GM03348 (cell line): Measurements from ENCODE around the gene CCDC148.

Source experiments
- DNase-seq: peaks from one replicate; pipeline ENCODE4 v3.0.0; 2012; ENCODE audit warnings: low spot score

CCDC148 gene

GRCh38 chr2:158456309-158457066 lies at the start of gene CCDC148, which contains the start of gene PKP4:
Gene CCDC148, minus strand, starts transcription at chr2:158456753. Its CDS starts 314 bp downstream, at chr2:158456439.
Gene PKP4, plus strand, starts transcription at chr2:158456952. Its CDS starts 76,233 bp downstream, at chr2:158533185.
- peak; percentile 99 for DNase-seq

- DNase-seq, result no peak
These were observed 48.9 kb upstream of the CCDC148 start for GRCh38 chr2:158505448-158505934.

- no peak for DNase-seq
These were observed 47.5 kb upstream of the CCDC148 start for GRCh38 chr2:158504088-158504487.

- peak; percentile 80 for DNase-seq
These were observed 46.4 kb upstream of the CCDC148 start for GRCh38 chr2:158502974-158503373.

GRCh38 chr2:158501301-158501700 lies 44.7 kb upstream of the CCDC148 start:
- DNase-seq, result no peak

- DNase-seq, result no peak
These were observed 43.8 kb upstream of the CCDC148 start for GRCh38 chr2:158500333-158500732.

- no peak for DNase-seq
These were observed 42.8 kb upstream of the CCDC148 start for GRCh38 chr2:158499383-158499782.

- no peak for DNase-seq
These were observed 42.2 kb upstream of the CCDC148 start for GRCh38 chr2:158498749-158499136.

- peak; percentile 30 for DNase-seq
These were observed 41.6 kb upstream of the CCDC148 start for GRCh38 chr2:158498043-158498748.

- no peak for DNase-seq
These were observed 40.9 kb upstream of the CCDC148 start for GRCh38 chr2:158497486-158497885.

- DNase-seq, result no peak
These were observed 40.4 kb upstream of the CCDC148 start for GRCh38 chr2:158496986-158497385.

- DNase-seq, result peak; percentile 72
These were observed 38.6 kb upstream of the CCDC148 start for GRCh38 chr2:158495175-158495574.

GRCh38 chr2:158493458-158493857 lies 36.9 kb upstream of the CCDC148 start:
- DNase-seq, result no peak

GRCh38 chr2:158491072-158491471 lies 34.5 kb upstream of the CCDC148 start:
- no peak for DNase-seq

- no peak for DNase-seq
These were observed 33.0 kb upstream of the CCDC148 start for GRCh38 chr2:158489366-158490112.

- no peak for DNase-seq
These were observed 32.1 kb upstream of the CCDC148 start for GRCh38 chr2:158488442-158489216.

- no peak for DNase-seq
These were observed 30.9 kb upstream of the CCDC148 start for GRCh38 chr2:158487419-158487818.

GRCh38 chr2:158486970-158487325 lies 30.4 kb upstream of the CCDC148 start:
- no peak for DNase-seq

- no peak for DNase-seq
These were observed 29.8 kb upstream of the CCDC148 start for GRCh38 chr2:158486150-158486969.

- no peak for DNase-seq
These were observed 28.5 kb upstream of the CCDC148 start for GRCh38 chr2:158484892-158485556.
